H9 (cell line): ENCODE data around the gene PRODH. TPM values are rescaled to one million over a fixed set of nuclear protein-coding genes. Genes with fewer than 3 reads are reported as not detected.
"Not testable (repeated sequence)": the region's sequence is repeated elsewhere in the genome, so short reads cannot be mapped to it uniquely, and the experiment has no call there.

Experiments
- DNase-seq: peaks from one replicate; pipeline ENCODE4 v3.0.0-alpha.2; 2017
- H2AFZ ChIP-seq: one replicate; pipeline ENCODE4 v1.6.1; 2013; ENCODE audit warnings: mild to moderate bottlenecking, low read length, control low read depth, moderate library complexity
- H2AK5ac ChIP-seq: 2 replicates; pipeline ENCODE4 v1.6.1; 2013; ENCODE audit warnings: low read length, control low read depth, mixed read lengths; ENCODE audit not compliant: insufficient read length
- H2BK120ac ChIP-seq: one replicate; pipeline ENCODE4 v1.6.1; 2013; ENCODE audit warnings: low read depth, mild to moderate bottlenecking, low read length, control low read depth, inconsistent platforms; ENCODE audit not compliant: poor library complexity, severe bottlenecking
- H2BK12ac ChIP-seq: 2 replicates; pipeline ENCODE4 v1.6.1; 2013; ENCODE audit warnings: low read length, control low read depth, mixed read lengths, low read depth; ENCODE audit not compliant: insufficient read length
- H2BK15ac ChIP-seq: 2 replicates; pipeline ENCODE4 v1.6.1; 2013; ENCODE audit warnings: low read depth, low read length, control low read depth
- H2BK20ac ChIP-seq: one replicate; pipeline ENCODE4 v1.6.1; 2013; ENCODE audit warnings: low read depth, mild to moderate bottlenecking, low read length, control low read depth, inconsistent platforms; ENCODE audit not compliant: poor library complexity, severe bottlenecking
- H2BK5ac ChIP-seq: 2 replicates; pipeline ENCODE4 v1.6.1; 2013; ENCODE audit warnings: low read length, control low read depth, mixed read lengths; ENCODE audit not compliant: insufficient read length
- H3K14ac ChIP-seq: 2 replicates; pipeline ENCODE4 v1.6.1; 2013; ENCODE audit warnings: low read length, control low read depth; ENCODE audit not compliant: insufficient read depth
- H3K18ac ChIP-seq: 2 replicates; pipeline ENCODE4 v1.6.1; 2013; ENCODE audit warnings: low read depth, mild to moderate bottlenecking, mixed read lengths, low read length, control low read depth; ENCODE audit not compliant: insufficient read length
- H3K23ac ChIP-seq: 2 replicates; pipeline ENCODE4 v1.6.1; 2013; ENCODE audit warnings: low read length, control low read depth, mixed read lengths, low read depth; ENCODE audit not compliant: insufficient read length
- H3K23me2 ChIP-seq: 2 replicates; pipeline ENCODE4 v1.6.1; 2013; ENCODE audit warnings: low read depth, mild to moderate bottlenecking, mixed read lengths, low read length, control low read depth; ENCODE audit not compliant: insufficient read length, poor library complexity, severe bottlenecking
- H3K27ac ChIP-seq: 2 replicates; pipeline ENCODE4 v1.5.1; 2013; ENCODE audit warnings: low read length, control low read depth, mixed read lengths, low read depth; ENCODE audit not compliant: insufficient read length
- H3K27me3 ChIP-seq: 2 replicates; pipeline ENCODE4 v1.6.1; 2013; ENCODE audit warnings: low read length, control low read depth, inconsistent platforms; ENCODE audit not compliant: insufficient read depth
- H3K4ac ChIP-seq: 2 replicates; pipeline ENCODE4 v1.6.1; 2013; ENCODE audit warnings: low read depth, mild to moderate bottlenecking, control low read depth, inconsistent platforms, low read length, moderate library complexity
- H3K4me1 ChIP-seq: 2 replicates; pipeline ENCODE4 v1.6.1; 2013; ENCODE audit warnings: low read length, control low read depth, inconsistent platforms; ENCODE audit not compliant: insufficient read depth
- H3K4me2 ChIP-seq: 2 replicates; pipeline ENCODE4 v1.6.1; 2013; ENCODE audit warnings: low read length, control low read depth, mixed read lengths; ENCODE audit not compliant: insufficient read length, insufficient read depth
- H3K56ac ChIP-seq: 2 replicates; pipeline ENCODE4 v1.6.1; 2013; ENCODE audit warnings: low read depth, mild to moderate bottlenecking, mixed read lengths, low read length, control low read depth; ENCODE audit not compliant: insufficient read length
- H3K79me1 ChIP-seq: 2 replicates; pipeline ENCODE4 v1.6.1; 2013; ENCODE audit warnings: low read depth, mild to moderate bottlenecking, moderate library complexity, low read length, control low read depth, inconsistent platforms; ENCODE audit not compliant: insufficient read depth, poor library complexity, severe bottlenecking
- H3K79me2 ChIP-seq: 2 replicates; pipeline ENCODE4 v1.6.1; 2013; ENCODE audit warnings: low read length, control low read depth, inconsistent platforms; ENCODE audit not compliant: insufficient read depth
- H3K9ac ChIP-seq: 2 replicates; pipeline ENCODE4 v1.6.1; 2013; ENCODE audit warnings: low read length, control low read depth, mixed read lengths; ENCODE audit not compliant: insufficient read length; ENCODE audit errors: extremely low read depth
- H3K9me3 ChIP-seq: one replicate; pipeline ENCODE4 v1.6.1; 2013; ENCODE audit warnings: low read depth, low read length, inconsistent platforms; ENCODE audit not compliant: control insufficient read depth
- H3T11ph ChIP-seq: one replicate; pipeline ENCODE4 v1.6.1; 2013; ENCODE audit warnings: mild to moderate bottlenecking, low read length, control low read depth, inconsistent platforms
- H4K20me1 ChIP-seq: one replicate; pipeline ENCODE4 v1.6.1; 2013; ENCODE audit not compliant: control insufficient read depth, insufficient read length, insufficient read depth
- H4K5ac ChIP-seq: 2 replicates; pipeline ENCODE4 v1.6.1; 2013; ENCODE audit warnings: low read depth, mild to moderate bottlenecking, mixed read lengths, low read length, control low read depth; ENCODE audit not compliant: insufficient read length
- H4K8ac ChIP-seq: replicated peaks from 2 replicates; pipeline ENCODE4 v1.6.1; 2013; ENCODE audit warnings: low read length, control low read depth, mixed read lengths, low read depth; ENCODE audit not compliant: insufficient read length
- H4K91ac ChIP-seq: 2 replicates; pipeline ENCODE4 v1.6.1; 2013; ENCODE audit warnings: low read depth, mild to moderate bottlenecking, moderate library complexity, mixed read lengths, low read length, control low read depth; ENCODE audit not compliant: insufficient read length
- H3K27ac Mint-ChIP-seq, 3 experiments: 2 replicates in 2 of 3; 3 replicates in 1 of 3; pipeline ENCODE4 v1.8.0; 2020 to 2021; ENCODE audit warnings: mixed read lengths in 3 of 3, mild to moderate bottlenecking in 1 of 3, moderate library complexity in 1 of 3
- H3K27me3 Mint-ChIP-seq: 2 replicates; pipeline ENCODE4 v1.8.0; 2021; ENCODE audit warnings: low read depth, mild to moderate bottlenecking, moderate library complexity, mixed read lengths
- H3K36me3 Mint-ChIP-seq, 3 experiments: 2 replicates in 2 of 3; 3 replicates in 1 of 3; pipeline ENCODE4 v1.8.0; 2020 to 2021; ENCODE audit warnings: low read depth in 3 of 3, mixed read lengths in 3 of 3; ENCODE audit not compliant: insufficient read depth in 1 of 3
- H3K4me1 Mint-ChIP-seq, 2 experiments: 2 replicates each; pipeline ENCODE4 v1.8.0; 2020; ENCODE audit warnings: mixed read lengths in 2 of 2
- H3K4me3 Mint-ChIP-seq, 2 experiments: 2 replicates in 1 of 2; 3 replicates in 1 of 2; pipeline ENCODE4 v1.8.0; 2020 to 2021; ENCODE audit warnings: mild to moderate bottlenecking in 2 of 2, mixed read lengths in 2 of 2, moderate library complexity in 1 of 2
- H3K9me3 Mint-ChIP-seq, 2 experiments: 2 replicates in 1 of 2; 3 replicates in 1 of 2; pipeline ENCODE4 v1.8.0; 2020; ENCODE audit warnings: mild to moderate bottlenecking in 2 of 2, mixed read lengths in 2 of 2, moderate library complexity in 1 of 2
- WGBS: extraction: QIAGEN DNeasy Blood & Tissue Kit; methylation state at CpG from one replicate; pipeline ENCODE4 v1.1.7; 2013; ENCODE audit warnings: missing lambda C conversion rate, low lambda C conversion rate, mixed read lengths; ENCODE audit not compliant: insufficient read length; ENCODE audit errors: extremely low coverage; 5-methylcytosine and 5-hydroxymethylcytosine counted together
- total RNA-seq: library from RNA; stranded (reverse); gene quantifications from 2 replicates; pipeline ENCODE4 v1.2.1, GENCODE V29; 2021

The PRODH gene
- total RNA-seq, 1 experiment from 2014 or later: 51.2 TPM

GRCh38 chr22:18956121-18956895, 20.2 kb upstream of the PRODH start:
- H3K9ac ChIP-seq, H3K27ac ChIP-seq, H4K91ac ChIP-seq, H2BK120ac ChIP-seq, H4K5ac ChIP-seq, H4K20me1 ChIP-seq, H3K36me3 Mint-ChIP-seq, H3K4me1 ChIP-seq, H3K14ac ChIP-seq, H3K4me2 ChIP-seq, H3K23me2 ChIP-seq, H3K27me3 Mint-ChIP-seq, H3K18ac ChIP-seq, H2BK5ac ChIP-seq, H3K9me3 Mint-ChIP-seq, H2BK12ac ChIP-seq, H3K9me3 ChIP-seq, DNase-seq, H2BK20ac ChIP-seq, H2AFZ ChIP-seq, H3T11ph ChIP-seq, H3K27ac Mint-ChIP-seq, H3K4ac ChIP-seq, H3K56ac ChIP-seq, H2AK5ac ChIP-seq, H2BK15ac ChIP-seq, H4K8ac ChIP-seq, H3K79me1 ChIP-seq, H3K4me3 Mint-ChIP-seq, H3K79me2 ChIP-seq, H3K23ac ChIP-seq, H3K27me3 ChIP-seq: not testable (repeated sequence)
- H3K4me1 Mint-ChIP-seq: peaks cover 11 to 22% of the 10 kb centered on the region in 2 experiments
- WGBS: no CpG with 5 or more reads among the region's 15 CpGs
